HG03558 (cell line): ENCODE results near the gene RPL36.
"Not testable (repeated sequence)": the region's sequence is repeated elsewhere in the genome, so short reads cannot be mapped to it uniquely, and the experiment has no call there.

Experiments used
- ATAC-seq: cut with Tn5 transposase; IDR thresholded peaks from one replicate; pipeline ENCODE4 v1.9.1; 2021; ENCODE audit warnings: moderate number of reproducible peaks; ENCODE audit not compliant: unreplicated experiment; ENCODE audit errors: extremely low read depth

RPL36 gene

DNA sequence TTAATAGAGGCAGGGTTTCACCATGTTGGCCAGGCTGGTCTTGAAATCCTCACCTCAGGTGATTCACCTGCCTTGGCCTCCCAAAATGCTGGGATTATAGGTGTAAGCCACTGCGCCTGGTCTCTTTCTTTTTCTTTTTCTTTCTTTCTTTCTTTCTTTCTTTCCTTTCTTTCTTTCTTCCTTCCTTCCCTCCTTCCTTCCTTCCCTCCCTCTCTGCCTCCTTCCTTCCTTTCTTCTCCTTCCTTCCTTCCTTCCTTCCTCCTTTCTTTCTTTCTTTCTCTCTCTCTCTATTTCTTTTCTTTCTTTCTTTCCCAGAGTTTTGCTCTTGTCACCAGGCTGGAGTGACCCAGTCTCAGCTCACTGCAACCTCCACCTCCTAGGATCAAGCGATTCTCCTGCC lies 43.1 kb downstream of the RPL36 start:
- ATAC-seq = not testable (repeated sequence)

- ATAC-seq = no peak
Observed at GRCh38 chr19:5738423-5738822, 48.3 kb downstream of the RPL36 start.
